ENCODE data around the gene SLC39A2.

The SLC39A2 gene

DNA sequence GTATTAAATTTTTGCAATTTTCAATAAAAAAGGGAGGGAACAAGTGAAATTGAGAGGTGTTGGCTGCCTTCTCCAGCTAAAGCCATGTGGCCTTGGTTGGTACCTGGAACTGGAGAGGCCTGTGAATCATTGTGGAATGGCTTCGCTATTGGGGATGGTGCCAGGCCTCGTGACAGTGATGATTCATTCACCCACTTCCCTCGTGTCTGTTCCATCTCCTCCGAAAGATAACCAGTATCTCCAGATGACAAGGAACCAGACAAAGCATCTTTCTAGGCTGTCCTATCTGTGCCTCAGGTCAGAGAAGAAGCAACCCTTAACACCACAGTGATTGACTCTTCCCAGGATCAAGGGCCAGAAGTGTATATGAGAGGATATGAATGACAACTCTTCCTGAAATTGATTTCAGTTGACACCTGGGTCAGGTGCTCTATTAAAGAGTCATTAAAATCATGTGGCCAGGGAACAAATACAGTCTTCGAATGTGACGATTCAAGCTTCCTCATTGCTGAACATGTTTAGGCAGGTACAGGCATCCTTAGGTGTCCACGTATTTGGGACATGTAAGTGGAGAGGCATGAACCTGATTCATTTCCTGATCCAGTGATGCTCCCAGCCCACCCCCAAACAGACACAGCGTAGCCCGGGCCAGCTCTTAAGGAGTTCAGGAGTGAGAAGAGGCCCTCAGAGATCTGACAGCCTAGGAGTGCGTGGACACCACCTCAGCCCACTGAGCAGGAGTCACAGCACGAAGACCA is 42.8 kb downstream of the SLC39A2 start, which contains the start of gene RNASE7:
Gene RNASE7, plus strand, starts transcription at position 687 of the 758 bp plus-strand sequence. CDS start 631 bp downstream, outside the sequence.
- TF ChIP-seq POLR2A (IDR thresholded peaks at IDR 0.05; ENCODE audit: low read depth, low read length), result no peak
- FAIRE-seq (no peak), DNase-seq (ENCODE audit: insufficient read length, low spot score) (no peak)

DNA sequence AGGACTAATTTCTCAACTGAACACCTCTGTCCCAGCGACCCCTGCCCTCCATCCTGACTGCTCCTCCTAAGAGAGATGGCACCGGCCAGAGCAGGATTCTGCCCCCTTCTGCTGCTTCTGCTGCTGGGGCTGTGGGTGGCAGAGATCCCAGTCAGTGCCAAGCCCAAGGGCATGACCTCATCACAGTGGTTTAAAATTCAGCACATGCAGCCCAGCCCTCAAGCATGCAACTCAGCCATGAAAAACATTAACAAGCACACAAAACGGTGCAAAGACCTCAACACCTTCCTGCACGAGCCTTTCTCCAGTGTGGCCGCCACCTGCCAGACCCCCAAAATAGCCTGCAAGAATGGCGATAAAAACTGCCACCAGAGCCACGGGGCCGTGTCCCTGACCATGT is 43.8 kb downstream of the SLC39A2 start:
- no peak for TF ChIP-seq POLR2A (IDR thresholded peaks at IDR 0.05; ENCODE audit: low read depth, low read length)
- FAIRE-seq (no peak), DNase-seq (ENCODE audit: insufficient read length, low spot score) (no peak)

DNA sequence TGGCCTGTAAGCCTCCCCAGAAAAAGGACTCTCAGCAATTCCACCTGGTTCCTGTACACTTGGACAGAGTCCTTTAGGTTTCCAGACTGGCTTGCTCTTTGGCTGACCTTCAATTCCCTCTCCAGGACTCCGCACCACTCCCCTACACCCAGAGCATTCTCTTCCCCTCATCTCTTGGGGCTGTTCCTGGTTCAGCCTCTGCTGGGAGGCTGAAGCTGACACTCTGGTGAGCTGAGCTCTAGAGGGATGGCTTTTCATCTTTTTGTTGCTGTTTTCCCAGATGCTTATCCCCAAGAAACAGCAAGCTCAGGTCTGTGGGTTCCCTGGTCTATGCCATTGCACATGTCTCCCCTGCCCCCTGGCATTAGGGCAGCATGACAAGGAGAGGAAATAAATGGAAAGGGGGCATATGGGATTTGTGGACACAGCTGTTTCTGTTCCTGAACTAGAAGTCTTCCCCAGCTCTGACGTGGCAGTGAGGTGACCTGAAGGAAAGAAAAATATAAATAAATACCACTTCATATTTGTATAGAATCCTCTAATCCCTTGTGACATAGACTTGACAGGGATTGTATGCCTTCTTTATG is 44.4 kb downstream of the SLC39A2 start:
- TF ChIP-seq POLR2A (IDR thresholded peaks at IDR 0.05; ENCODE audit: low read depth, low read length), result no peak
- DNase-seq (ENCODE audit: insufficient read length, low spot score), result no peak
- FAIRE-seq, result no peak

DNA sequence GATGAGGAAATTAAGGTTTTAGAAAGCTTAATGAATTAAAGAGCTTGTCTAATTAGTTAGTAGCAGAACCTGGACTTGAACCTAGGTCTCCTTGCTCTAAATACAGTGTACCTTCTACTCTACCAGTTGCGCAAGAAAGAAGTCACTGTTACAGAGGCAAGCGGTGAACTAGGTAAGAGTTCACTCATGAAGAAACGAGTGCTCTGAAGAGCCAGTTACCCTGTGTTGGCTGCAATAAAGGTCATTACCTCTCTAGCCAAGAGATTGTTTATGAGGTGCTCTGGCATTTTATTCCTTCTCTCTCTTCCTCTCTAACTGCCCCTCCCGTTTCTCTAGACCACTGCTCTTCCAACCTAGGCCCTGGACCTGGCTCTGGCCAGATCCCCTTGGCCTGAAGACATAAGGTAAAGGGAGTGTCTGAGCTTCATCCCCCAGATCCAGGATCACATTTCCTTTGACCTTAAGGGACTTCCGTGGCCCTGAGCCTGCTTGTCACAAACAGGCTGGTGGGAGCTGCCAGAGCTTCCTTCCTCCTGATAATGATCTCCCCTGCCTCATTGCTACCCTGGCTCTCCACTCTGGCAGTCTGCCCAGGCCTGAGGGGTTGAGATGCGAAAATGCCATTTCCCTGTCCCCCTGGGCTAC is 45.0 kb downstream of the SLC39A2 start:
- DNase-seq (ENCODE audit: insufficient read length, low spot score) (no peak), FAIRE-seq (no peak)
- no peak for TF ChIP-seq POLR2A (IDR thresholded peaks at IDR 0.05; ENCODE audit: low read depth, low read length)

DNA sequence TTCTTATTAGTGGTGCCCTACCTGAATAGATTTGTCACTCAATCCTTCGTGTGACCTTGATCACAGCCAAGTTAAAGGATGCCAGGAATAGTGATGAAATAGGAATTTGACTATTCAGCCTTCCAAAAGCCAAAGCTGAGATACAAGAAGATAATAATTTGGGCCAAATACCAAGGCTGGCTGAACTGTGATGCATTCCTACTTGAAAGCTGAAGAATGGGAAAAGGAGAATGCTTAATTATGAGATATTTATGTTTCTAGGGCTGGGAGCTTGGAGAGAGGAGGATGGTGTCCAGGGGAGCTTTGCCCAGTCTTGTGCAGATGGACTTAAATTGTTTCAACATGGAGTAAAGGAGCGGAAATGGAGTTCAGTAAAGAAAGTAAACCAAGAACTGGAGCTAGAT is 48.3 kb downstream of the SLC39A2 start:
- DNase-seq (ENCODE audit: insufficient read length, low spot score), result no peak
- FAIRE-seq, result no peak
- no peak for TF ChIP-seq POLR2A (IDR thresholded peaks at IDR 0.05; ENCODE audit: low read depth, low read length)

DNA sequence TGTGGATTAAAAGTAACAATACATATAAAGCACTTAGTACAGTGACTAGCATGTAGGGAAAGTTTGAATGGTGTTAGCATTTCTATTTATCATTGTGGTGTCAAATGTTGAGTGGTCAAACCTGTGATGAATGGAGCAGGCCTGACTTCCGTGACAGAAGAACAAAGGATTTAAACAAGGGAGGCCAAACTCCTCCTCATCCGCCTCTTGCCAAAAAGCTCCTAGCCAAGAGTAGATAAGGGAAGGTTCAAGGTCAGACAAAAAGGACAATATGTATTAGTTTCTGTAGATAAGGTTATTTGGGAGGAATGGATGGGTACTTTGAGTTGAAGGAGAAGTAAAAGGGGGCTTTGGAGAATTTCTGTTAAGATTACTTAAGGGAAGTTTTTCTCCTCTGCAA is 49.5 kb downstream of the SLC39A2 start:
- FAIRE-seq, result no peak
- no peak for TF ChIP-seq POLR2A (IDR thresholded peaks at IDR 0.05; ENCODE audit: low read depth, low read length)
- DNase-seq (ENCODE audit: insufficient read length, low spot score), result no peak

DNA sequence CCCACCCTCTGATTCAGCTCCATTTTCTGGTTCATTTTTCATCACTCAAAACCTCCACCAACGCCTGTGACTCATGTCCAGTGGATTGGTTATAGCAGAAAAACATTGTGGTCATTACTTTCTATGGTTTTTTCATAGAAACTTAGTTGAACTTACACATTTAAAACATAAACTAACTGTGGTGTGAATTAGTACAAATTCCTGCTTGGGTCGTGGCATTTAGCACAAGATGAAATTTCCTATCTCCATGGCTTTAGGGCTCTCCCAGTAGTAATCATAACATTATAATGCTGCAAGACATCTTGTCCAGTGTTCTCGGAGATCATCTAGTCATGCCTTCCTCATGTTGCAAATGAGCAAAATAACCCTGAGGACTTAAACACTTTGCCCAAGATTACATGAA is 50.2 kb downstream of the SLC39A2 start:
- TF ChIP-seq POLR2A (IDR thresholded peaks at IDR 0.05; ENCODE audit: low read depth, low read length), result no peak
- no peak for FAIRE-seq
- DNase-seq (ENCODE audit: insufficient read length, low spot score), result no peak

DNA sequence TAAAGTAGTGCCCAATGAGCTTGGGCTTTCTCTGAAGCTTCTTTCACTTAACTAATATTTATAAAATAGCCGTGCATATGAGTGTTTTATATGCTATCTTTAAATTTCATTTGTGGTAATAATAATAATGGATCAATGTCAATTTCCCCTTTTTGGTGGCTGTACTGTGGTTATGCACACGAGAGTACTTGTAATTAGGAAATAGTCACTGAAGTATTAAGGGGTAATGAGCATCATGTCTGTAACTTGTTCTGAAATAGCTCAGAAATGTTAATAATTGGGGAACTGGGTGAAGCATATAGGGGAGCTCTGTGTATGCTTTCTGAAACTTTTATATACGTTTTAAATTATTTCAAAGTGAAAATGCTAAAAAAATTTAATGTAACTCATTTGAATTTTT is 51.5 kb downstream of the SLC39A2 start:
- no peak for DNase-seq (ENCODE audit: insufficient read length, low spot score)

More for the DNA sequence above, 51.5 kb downstream of the SLC39A2 start:
- no peak for TF ChIP-seq POLR2A (IDR thresholded peaks at IDR 0.05; ENCODE audit: low read depth, low read length)
- no peak for FAIRE-seq

Data from H54 (cell line).